Kidney (tissue), 14 donors: Measurements from ENCODE around the gene KRTCAP2. TPM values are rescaled to one million over a fixed set of nuclear protein-coding genes. Genes with fewer than 3 reads are reported as not detected.

Experiments
- DNase-seq, 5 donors: peaks; one replicate each; pipeline ENCODE4 v3.0.0-alpha.2; 2013 to 2020
- FAIRE-seq: peaks from 2 replicates; lab custom pipeline; 2012; peaks lifted over from hg19 to GRCh38; lab: Jason Lieb, UNC
- H3K27ac ChIP-seq, 2 donors: one replicate each; pipeline ENCODE4 v1.7.0; 2013; ENCODE audit warnings: low read depth in 2 of 2, low read length in 2 of 2, inconsistent platforms in 1 of 2
- H3K27me3 ChIP-seq: one replicate; pipeline ENCODE4 v1.7.1; 2013; ENCODE audit warnings: low read length, inconsistent platforms; ENCODE audit not compliant: control insufficient read depth, insufficient read depth
- H3K36me3 ChIP-seq, 3 donors: one replicate each; pipeline versions ENCODE4 v1.7.0 to v1.7.1; 2013; ENCODE audit warnings: low read length in 3 of 3, control low read depth in 1 of 3, inconsistent platforms in 1 of 3; ENCODE audit not compliant: insufficient read depth in 3 of 3, control insufficient read depth in 2 of 3
- H3K4me1 ChIP-seq, 3 donors: one replicate each; pipeline versions ENCODE4 v1.7.0 to v1.7.1; 2013; ENCODE audit warnings: low read length in 3 of 3, inconsistent platforms in 1 of 3, low read depth in 1 of 3; ENCODE audit not compliant: control insufficient read depth in 2 of 3, insufficient read depth in 2 of 3
- H3K4me3 ChIP-seq, 3 donors: one replicate each; pipeline versions ENCODE4 v1.7.0 to v1.8.1; 2013; ENCODE audit warnings: low read length in 3 of 3, control low read depth in 1 of 3, inconsistent platforms in 1 of 3
- H3K9ac ChIP-seq, 3 donors: one replicate each; pipeline versions ENCODE4 v1.7.0 to v1.7.1; 2013; ENCODE audit warnings: low read length in 3 of 3, control low read depth in 1 of 3, inconsistent platforms in 1 of 3
- H3K9me3 ChIP-seq, 3 donors: one replicate each; pipeline versions ENCODE4 v1.7.0 to v1.7.1; 2013; ENCODE audit warnings: low read length in 3 of 3, control low read depth in 1 of 3, inconsistent platforms in 1 of 3; ENCODE audit not compliant: control insufficient read depth in 2 of 3, insufficient read depth in 1 of 3
- CTCF ChIP-seq: IDR thresholded peaks from 3 replicates; pipeline ENCODE4 v1.5.1; 2012; ENCODE audit warnings: mild to moderate bottlenecking, moderate library complexity, borderline replicate concordance; ENCODE audit not compliant: insufficient read depth; ENCODE audit errors: extremely low read depth
- intact Hi-C: fragments of 100-400 bp; cut with DNase I; formaldehyde crosslinking; loops from one replicate; pipeline ENCODE4 v1.11.1; 2022
- polyA plus RNA-seq: library from polyadenylated mRNA; stranded (reverse); fragments of 350-450 nt; fragmentation: Illumina TruSeq; extraction: RNeasy Lipid Tissue Mini Kit (QIAGEN cat#74804); gene quantifications from one replicate; pipeline ENCODE4 v1.2.3, GENCODE V29; 2014; ENCODE audit warnings: low read depth, low replicate concordance; ENCODE audit not compliant: insufficient read depth
- total RNA-seq: library from RNA; stranded (reverse); fragmentation: NEBNext Ultra II Directional; extraction: Animal tissue kit (Norgen Biotek cat#: 25700); gene quantifications from one replicate; pipeline ENCODE4 v1.2.1, GENCODE V29; 2021
- donor health status: control.
- donor health status: control.
- donor health status: control.
- donor health status: control.
- donor health status: control.
- donor health status: DM: yes; HTN: yes; CAD: no.
- donor health status: Normal renal cell carcinoma (clear cell type).

Gene KRTCAP2
- total and polyA plus RNA-seq, 2 donors from 2014 or later, result 198 to 351 TPM

DNA sequence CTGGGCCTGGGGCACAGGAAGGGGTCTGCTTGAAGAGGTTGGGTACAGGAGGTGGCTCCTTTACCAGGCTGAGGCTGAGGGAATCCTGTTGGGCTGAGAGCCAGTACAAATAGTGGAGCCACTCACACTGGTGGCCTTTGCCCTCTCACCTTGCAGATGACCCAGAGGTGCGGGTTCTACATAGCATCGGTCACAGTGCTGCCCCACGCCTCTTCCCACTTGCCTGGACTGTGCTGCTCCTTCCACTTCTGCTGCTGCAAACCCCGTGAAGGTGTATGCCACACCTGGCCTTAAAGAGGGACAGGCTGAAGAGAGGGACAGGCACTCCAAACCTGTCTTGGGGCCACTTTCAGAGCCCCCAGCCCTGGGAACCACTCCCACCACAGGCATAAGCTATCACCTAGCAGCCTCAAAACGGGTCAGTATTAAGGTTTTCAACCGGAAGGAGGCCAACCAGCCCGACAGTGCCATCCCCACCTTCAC, 39.3 kb downstream of the KRTCAP2 start:
- Histone ChIP-seq H3K27ac (peak overlapping the region; percentile 99 to 100), H3K9ac (peak overlapping the region in 1 of 3 donors; percentile 97), H3K36me3 (peaks cover 3 to 31% (median 23%) of the 10 kb centered on the region in 3 donors), H3K4me1 (peaks cover 0 to 37% (median 25%) of the 10 kb centered on the region in 3 donors), H3K4me3 (peak overlapping the region in 1 of 3 donors; percentile 89), H3K27me3 (no peaks in the 10 kb centered on the region), H3K9me3 (no peaks in the 10 kb centered on the region)
- TF ChIP-seq CTCF, result no peak
- intact Hi-C loops, result no loop called here
- peak in 1 of 5 donors; percentile 50 for DNase-seq
- FAIRE-seq, result no peak

- Histone ChIP-seq H3K4me1 (peaks cover 0 to 37% (median 22%) of the 10 kb centered on the region in 3 donors), H3K9me3 (no peaks in the 10 kb centered on the region), H3K4me3 (peak overlapping the region in 2 of 3 donors; percentile 96 to 99), H3K36me3 (peaks cover 3 to 31% (median 23%) of the 10 kb centered on the region in 3 donors), H3K27me3 (no peaks in the 10 kb centered on the region), H3K27ac (peak overlapping the region in 1 of 2 donors; percentile 90), H3K9ac (peak overlapping the region in 1 of 3 donors; percentile 20)
- no peak for TF ChIP-seq CTCF
- peak in 1 of 5 donors; percentile 21 for DNase-seq
- no peak for FAIRE-seq
- intact Hi-C loops, result no loop called here
Measured at GRCh38 chr1:155131856-155132255, 41.2 kb downstream of the KRTCAP2 start.

DNA sequence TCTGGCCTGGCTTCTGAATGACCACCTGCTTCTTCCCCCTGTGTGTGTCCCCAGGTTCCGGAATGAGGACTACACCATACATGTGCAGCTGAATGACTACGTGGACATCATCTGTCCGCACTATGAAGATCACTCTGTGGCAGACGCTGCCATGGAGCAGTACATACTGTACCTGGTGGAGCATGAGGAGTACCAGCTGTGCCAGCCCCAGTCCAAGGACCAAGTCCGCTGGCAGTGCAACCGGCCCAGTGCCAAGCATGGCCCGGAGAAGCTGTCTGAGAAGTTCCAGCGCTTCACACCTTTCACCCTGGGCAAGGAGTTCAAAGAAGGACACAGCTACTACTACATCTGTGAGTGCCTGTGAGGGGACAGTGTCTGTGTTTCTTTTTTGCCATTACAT, 41.8 kb downstream of the KRTCAP2 start:
- H3K27ac ChIP-seq, result peak overlapping the region; percentile 45 to 90
- FAIRE-seq (no peak), DNase-seq (no peak)
- no peaks in the 10 kb centered on the region for H3K27me3 ChIP-seq
- H3K9me3 ChIP-seq, result no peaks in the 10 kb centered on the region
- H3K4me3 ChIP-seq, result peak overlapping the region in 2 of 3 donors; percentile 96 to 99
- H3K4me1 ChIP-seq, result peaks cover 0 to 39% (median 22%) of the 10 kb centered on the region in 3 donors
- intact Hi-C loops, result no loop called here
- H3K9ac ChIP-seq, result peak overlapping the region in 2 of 3 donors; percentile 12 to 83
- H3K36me3 ChIP-seq, result peaks cover 3 to 31% (median 23%) of the 10 kb centered on the region in 3 donors
- TF ChIP-seq CTCF, result no peak
